NT2/D1 (cell line): ENCODE data around the gene XCL1.
"Not testable (repeated sequence)": the region's sequence is repeated elsewhere in the genome, so short reads cannot be mapped to it uniquely, and the experiment has no call there.

Source experiments
- DNase-seq: peaks from one replicate; pipeline ENCODE4 v3.0.0-alpha.2; 2011; ENCODE audit warnings: low read depth, low spot score
- H3K27me3 ChIP-seq: 2 replicates; pipeline ENCODE4 v1.6.0; 2011; ENCODE audit warnings: mild to moderate bottlenecking; ENCODE audit not compliant: insufficient read length, insufficient read depth
- H3K36me3 ChIP-seq: 2 replicates; pipeline ENCODE4 v1.6.1; 2011; ENCODE audit warnings: mild to moderate bottlenecking, low read length, mixed read lengths; ENCODE audit not compliant: insufficient read depth, insufficient read length
- H3K4me1 ChIP-seq: 2 replicates; pipeline ENCODE4 v1.5.1; 2011; ENCODE audit not compliant: insufficient read depth, insufficient read length
- H3K4me3 ChIP-seq: 2 replicates; pipeline ENCODE4 v1.5.1; 2011; ENCODE audit warnings: low read depth; ENCODE audit not compliant: insufficient read length
- H3K9ac ChIP-seq: 2 replicates; pipeline ENCODE4 v1.6.0; 2011; ENCODE audit warnings: low read depth; ENCODE audit not compliant: insufficient read length
- H3K9me3 ChIP-seq: 2 replicates; pipeline ENCODE4 v1.5.1; 2011; ENCODE audit warnings: mild to moderate bottlenecking, low read length; ENCODE audit not compliant: insufficient read depth
- SUZ12 ChIP-seq: IDR thresholded peaks from 2 replicates; pipeline ENCODE4 v1.6.1; 2011; ENCODE audit not compliant: insufficient read length, insufficient read depth; ENCODE audit errors: extremely low read depth
- YY1 ChIP-seq: IDR thresholded peaks from 2 replicates; pipeline ENCODE4 v1.6.1; 2011; ENCODE audit not compliant: insufficient read length, insufficient read depth
- ZNF274 ChIP-seq: IDR thresholded peaks from 2 replicates; pipeline ENCODE4 v1.6.1; 2011; ENCODE audit warnings: mild to moderate bottlenecking, low read depth, low read length

Gene XCL1

DNA sequence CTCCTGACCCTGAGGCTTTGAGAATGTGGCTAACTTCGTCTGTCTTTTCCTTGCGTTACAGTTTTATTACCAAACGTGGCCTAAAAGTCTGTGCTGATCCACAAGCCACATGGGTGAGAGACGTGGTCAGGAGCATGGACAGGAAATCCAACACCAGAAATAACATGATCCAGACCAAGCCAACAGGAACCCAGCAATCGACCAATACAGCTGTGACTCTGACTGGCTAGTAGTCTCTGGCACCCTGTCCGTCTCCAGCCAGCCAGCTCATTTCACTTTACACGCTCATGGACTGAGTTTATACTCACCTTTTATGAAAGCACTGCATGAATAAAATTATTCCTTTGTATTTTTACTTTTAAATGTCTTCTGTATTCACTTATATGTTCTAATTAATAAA, 4.6 kb downstream of the XCL1 start:
- not testable (repeated sequence) for H3K9ac ChIP-seq, H3K9me3 ChIP-seq, H3K27me3 ChIP-seq, DNase-seq, H3K4me3 ChIP-seq, H3K4me1 ChIP-seq, H3K36me3 ChIP-seq

DNA sequence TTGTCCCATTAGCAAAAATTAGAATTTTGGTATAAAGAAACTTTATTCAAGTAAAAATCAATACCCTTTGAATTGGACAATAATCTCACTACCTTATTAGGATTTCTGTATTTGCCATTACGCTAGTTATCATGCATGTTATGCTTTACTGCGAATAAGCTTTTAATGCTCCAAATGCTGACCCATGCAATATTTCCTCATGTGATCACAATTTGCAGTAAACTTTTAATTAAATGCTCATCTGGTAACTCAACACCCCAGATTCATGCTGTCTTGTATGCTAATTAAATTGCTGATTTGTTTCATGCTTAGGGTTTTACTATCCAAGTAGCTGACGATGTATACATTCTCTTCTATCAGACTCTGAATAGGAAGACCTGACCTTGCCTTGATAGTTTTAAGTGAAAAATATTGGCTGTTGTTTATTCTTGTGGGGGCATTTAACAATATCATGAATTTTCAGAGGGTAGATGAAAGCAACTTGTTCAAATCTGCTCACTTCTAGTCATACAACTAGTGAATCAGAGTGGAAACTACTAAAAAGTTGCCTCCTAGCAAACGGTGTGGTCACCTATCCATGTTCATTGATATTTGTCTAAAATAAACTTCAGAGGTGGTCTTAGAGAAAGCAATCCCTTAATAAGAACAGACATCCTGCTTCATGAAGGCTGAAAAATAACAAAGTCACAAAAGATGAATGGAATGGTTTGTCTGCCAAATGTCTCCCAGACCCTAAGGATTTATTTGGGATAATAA, 5.6 kb downstream of the XCL1 start:
- H3K36me3 ChIP-seq = no peaks in the 10 kb centered on the region
- H3K9me3 ChIP-seq = no peaks in the 10 kb centered on the region
- no peak for TF ChIP-seq ZNF274
- no peak for TF ChIP-seq SUZ12
- no peak for TF ChIP-seq YY1
- H3K4me3 ChIP-seq = no peak overlapping the region
- H3K9ac ChIP-seq = no peak overlapping the region
- no peaks in the 10 kb centered on the region for H3K4me1 ChIP-seq
- no peak for DNase-seq
- no peaks in the 10 kb centered on the region for H3K27me3 ChIP-seq

DNA sequence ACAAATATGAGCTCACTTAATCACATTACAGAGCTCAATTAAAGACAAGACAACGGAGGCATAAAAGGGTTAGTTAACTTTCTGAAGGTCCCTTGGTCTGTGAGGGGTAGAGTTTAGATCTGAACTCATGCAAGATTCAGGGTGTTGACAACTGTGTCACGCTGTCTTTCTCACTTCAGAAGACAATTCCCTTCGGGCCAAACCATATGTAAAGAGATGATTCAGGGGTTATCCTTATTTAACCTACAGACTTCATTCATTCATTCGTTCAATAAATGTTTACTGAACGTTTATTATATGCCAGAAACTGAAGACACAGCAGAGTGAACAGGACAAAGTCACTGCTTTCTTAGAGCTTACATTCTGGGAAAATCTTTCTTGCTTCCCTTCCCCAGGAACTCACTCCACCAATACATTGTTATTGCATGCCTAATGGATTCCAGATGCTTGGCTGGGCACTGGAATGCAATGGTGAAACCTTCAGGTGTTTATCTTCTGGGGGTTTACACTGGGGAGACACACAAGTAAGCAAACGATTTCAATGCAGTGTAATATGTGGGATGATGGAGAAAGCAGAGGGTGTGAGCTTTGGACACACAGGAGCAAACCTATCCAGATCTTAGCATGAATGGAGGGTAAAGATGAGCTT, 6.4 kb downstream of the XCL1 start:
- H3K36me3 ChIP-seq = no peaks in the 10 kb centered on the region
- H3K9me3 ChIP-seq = no peaks in the 10 kb centered on the region
- H3K4me3 ChIP-seq = no peak overlapping the region
- no peaks in the 10 kb centered on the region for H3K4me1 ChIP-seq
- DNase-seq = no peak
- no peak overlapping the region for H3K9ac ChIP-seq
- H3K27me3 ChIP-seq = no peaks in the 10 kb centered on the region
- TF ChIP-seq SUZ12 (no peak), ZNF274 (no peak), YY1 (no peak)

DNA sequence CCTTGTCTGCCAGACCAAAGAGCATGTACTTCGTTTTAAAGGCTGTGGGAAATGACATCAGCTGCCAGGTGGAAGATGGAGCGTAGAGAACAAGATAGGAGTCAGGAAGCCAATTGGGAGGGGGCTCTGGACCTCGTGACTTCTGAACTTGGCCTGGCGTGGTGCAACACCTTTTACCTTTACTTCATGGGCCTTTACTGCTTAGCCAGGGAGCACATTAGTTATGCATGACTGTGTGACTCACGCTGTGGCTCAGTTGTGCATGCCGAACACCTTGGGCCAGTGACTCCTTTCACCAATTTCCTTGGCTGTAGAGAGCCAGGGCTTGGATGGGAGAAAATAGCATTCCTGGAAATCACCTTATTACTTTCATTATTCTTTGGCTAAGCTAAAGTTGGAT, 7.2 kb downstream of the XCL1 start:
- H3K9me3 ChIP-seq = no peaks in the 10 kb centered on the region
- H3K4me1 ChIP-seq = no peaks in the 10 kb centered on the region
- no peaks in the 10 kb centered on the region for H3K27me3 ChIP-seq
- DNase-seq = no peak
- no peak overlapping the region for H3K4me3 ChIP-seq
- H3K9ac ChIP-seq = no peak overlapping the region
- no peaks in the 10 kb centered on the region for H3K36me3 ChIP-seq
- TF ChIP-seq SUZ12 = no peak
- no peak for TF ChIP-seq YY1
- no peak for TF ChIP-seq ZNF274

- Histone ChIP-seq H3K36me3 (no peaks in the 10 kb centered on the region), H3K4me1 (no peaks in the 10 kb centered on the region), H3K9ac (no peak overlapping the region), H3K27me3 (no peaks in the 10 kb centered on the region), H3K9me3 (no peaks in the 10 kb centered on the region), H3K4me3 (no peak overlapping the region)
- no peak for DNase-seq
- TF ChIP-seq ZNF274 (no peak), SUZ12 (no peak), YY1 (no peak)
These were observed 8.8 kb downstream of the XCL1 start for GRCh38 chr1:168585191-168585590.

GRCh38 chr1:168585937-168586336, 9.5 kb downstream of the XCL1 start:
- H3K9me3 ChIP-seq = no peaks in the 10 kb centered on the region
- TF ChIP-seq SUZ12 (no peak), ZNF274 (no peak), YY1 (no peak)
- H3K4me3 ChIP-seq = no peak overlapping the region
- H3K36me3 ChIP-seq = no peaks in the 10 kb centered on the region
- no peaks in the 10 kb centered on the region for H3K4me1 ChIP-seq
- no peaks in the 10 kb centered on the region for H3K27me3 ChIP-seq
- no peak overlapping the region for H3K9ac ChIP-seq
- no peak for DNase-seq

- H3K9ac ChIP-seq = no peak overlapping the region
- no peak for DNase-seq
- H3K36me3 ChIP-seq = no peaks in the 10 kb centered on the region
- H3K4me3 ChIP-seq = no peak overlapping the region
- no peaks in the 10 kb centered on the region for H3K9me3 ChIP-seq
- no peaks in the 10 kb centered on the region for H3K27me3 ChIP-seq
- H3K4me1 ChIP-seq = no peaks in the 10 kb centered on the region
- TF ChIP-seq ZNF274 (no peak), SUZ12 (no peak), YY1 (no peak)
These were observed 12.8 kb downstream of the XCL1 start for GRCh38 chr1:168589167-168589566.
